Activated naive CD4-positive, alpha-beta T cell treated with anti-CD3 and anti-CD28 coated beads, Interleukin-2, amount 50 U/mL, for 16 hours (primary cell): ENCODE data around the gene TBC1D22A.

Source experiments
- DNase-seq: peaks from one replicate; pipeline ENCODE4 v3.0.0-alpha.2; 2020

Gene TBC1D22A

GRCh38 chr22:47067911-47068625 is 305.6 kb downstream of the TBC1D22A start:
- no peak for DNase-seq

DNA sequence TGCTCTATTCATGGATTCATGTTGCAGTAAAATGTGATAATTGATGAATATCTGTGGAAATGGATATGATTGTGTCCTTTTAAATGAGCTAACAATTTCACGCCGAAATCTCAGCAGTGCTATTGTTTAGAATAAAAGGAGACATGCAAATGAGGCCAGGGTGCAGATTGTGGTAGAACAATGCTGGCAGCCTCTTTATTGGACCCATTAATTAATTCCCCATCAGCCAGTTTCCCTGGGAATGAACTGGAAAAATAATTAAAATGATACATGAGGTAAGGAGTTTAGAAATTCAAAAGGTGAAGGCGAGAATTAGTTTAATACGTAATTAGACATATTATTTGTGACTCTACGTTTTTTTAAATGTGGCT is 306.2 kb downstream of the TBC1D22A start:
- DNase-seq, result no peak

- no peak for DNase-seq
Observed at GRCh38 chr22:47069270-47069669, 306.8 kb downstream of the TBC1D22A start.

- DNase-seq, result no peak
Observed at GRCh38 chr22:47071078-47071806, 308.8 kb downstream of the TBC1D22A start.

DNA sequence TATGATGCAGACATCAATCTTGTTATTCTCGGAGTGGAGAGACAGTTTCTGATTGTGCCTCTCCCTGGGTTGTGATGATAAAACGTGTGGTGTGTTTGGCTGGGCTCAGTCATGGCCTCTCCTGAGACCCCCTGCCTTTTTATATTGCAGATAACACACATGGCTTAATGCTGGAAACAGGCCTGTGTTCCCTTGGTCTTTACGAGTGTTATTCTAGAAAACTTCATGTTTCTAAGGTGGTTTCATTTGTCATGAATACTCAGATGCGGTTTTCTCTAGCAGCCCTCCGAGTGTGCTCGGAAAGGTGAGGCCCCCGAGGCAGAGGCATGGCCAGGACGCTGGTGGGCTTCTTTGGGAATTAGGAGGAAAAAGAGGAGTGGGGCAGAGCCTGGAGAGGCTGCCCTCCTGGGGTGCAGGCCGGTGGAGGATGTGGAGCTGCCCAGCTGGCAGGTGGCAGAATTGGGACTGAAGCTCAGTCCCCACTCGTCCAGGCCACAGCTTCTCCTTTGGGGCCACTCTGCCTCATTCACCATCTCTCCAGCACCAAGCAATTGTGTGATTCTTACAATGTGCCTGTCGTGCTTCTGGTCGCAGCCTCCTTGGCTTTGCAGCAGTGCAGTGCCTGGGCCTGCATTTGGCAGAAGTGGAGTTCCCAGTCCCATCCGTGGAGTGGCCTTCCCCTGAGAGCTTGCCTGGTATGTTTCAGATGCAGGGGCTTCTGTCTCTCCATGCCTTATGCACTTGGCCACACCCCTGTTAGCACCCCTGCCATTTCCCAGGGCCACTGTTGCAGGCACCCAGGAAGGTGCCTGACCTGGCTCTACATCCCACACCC is 309.6 kb downstream of the TBC1D22A start:
- no peak for DNase-seq

DNA sequence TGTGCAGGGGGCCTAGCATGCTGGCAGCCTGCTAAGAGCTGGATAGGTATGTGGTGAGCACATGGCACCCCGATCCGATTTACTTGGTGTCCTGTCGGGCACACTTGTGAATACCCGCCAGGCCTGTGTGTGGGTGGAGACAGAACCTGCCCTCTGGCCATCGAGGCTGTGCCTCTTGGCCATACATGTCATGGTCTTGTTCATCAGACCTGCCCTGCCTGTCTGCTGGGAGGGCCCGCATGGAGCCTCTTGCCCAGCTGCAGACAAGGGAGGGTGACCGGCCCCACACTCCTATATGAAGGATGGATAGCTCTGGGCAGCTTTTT is 310.2 kb downstream of the TBC1D22A start:
- DNase-seq, result no peak

DNA sequence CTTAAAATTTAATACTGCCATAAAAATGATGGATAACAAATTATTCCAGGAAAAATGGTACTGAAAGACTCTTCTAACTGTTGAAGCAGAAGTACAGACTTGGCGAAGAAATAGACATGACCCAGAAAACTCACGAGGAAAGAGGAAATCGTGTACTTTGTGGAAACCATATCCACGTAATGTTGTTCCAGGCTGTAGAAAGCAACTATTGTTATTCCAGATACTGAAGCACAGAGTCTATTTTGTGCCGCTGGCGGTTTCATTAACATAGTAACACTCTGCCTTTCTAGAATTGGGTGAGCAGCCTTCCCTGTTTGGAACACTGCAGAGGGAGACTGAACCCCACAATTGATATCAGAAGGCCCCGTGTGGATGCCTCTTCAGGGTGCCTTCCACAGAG is 310.6 kb downstream of the TBC1D22A start:
- DNase-seq, result no peak

- DNase-seq, result no peak
Observed at GRCh38 chr22:47074105-47074504, 311.7 kb downstream of the TBC1D22A start.

DNA sequence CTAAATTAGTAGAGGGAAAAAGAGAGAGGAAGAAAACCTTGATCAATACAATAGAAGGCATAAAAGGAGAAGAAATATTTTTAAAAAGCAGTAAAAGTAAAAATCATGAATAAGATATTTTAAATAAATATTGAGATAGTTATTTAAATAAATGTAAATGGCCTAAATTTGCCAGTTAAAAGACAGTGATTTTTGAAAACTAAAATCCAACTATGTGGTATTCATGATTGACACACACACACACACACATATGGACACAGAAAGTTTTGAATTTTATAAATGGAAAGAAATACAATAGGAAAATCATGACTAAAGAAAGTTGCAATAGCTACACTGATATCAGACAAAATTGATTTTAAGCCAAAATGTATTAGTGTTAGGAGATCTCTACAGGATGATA is 313.1 kb downstream of the TBC1D22A start:
- DNase-seq, result no peak

DNA sequence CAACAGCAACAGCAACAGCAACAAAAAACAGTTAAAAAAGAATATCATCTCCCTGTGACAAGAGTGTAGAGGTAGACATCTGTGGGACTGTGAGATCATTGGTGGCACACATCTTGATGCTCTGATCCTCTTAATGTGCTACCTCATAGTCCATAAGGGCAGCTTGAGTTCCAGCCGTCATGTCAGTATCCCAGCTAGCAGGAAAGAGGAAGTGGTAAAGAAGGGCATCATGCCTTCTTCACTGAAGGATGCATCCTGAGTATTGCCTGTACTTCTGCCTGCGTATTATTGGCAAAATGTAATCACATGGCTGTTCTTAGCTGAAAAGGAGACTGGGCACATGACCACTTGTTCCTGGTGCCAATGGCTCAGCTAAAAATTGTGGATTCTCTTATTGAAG is 314.3 kb downstream of the TBC1D22A start:
- no peak for DNase-seq

DNA sequence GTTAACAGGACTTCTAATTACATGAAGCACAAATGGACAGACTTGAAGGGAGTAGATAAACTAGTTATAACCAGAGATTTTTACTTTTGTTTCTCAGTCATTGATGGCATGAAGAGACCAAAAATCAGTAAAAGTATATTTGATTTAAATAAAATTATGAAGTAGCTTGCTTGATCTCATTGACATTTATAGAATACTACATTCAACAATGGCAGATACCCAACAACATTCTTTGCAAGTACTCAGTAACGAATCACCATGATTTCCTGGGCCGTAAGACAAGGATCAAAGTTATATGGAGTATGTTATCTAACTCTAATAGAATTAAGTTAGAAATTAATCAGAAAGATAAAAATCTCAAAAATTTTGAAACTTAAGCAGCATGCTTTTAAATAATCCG is 317.6 kb downstream of the TBC1D22A start:
- DNase-seq, result no peak

GRCh38 chr22:47082505-47082904 is 320.1 kb downstream of the TBC1D22A start:
- DNase-seq, result no peak

- DNase-seq, result no peak
Observed at GRCh38 chr22:47083379-47083986, 321.0 kb downstream of the TBC1D22A start.

GRCh38 chr22:47084226-47084625 is 321.8 kb downstream of the TBC1D22A start:
- no peak for DNase-seq

DNA sequence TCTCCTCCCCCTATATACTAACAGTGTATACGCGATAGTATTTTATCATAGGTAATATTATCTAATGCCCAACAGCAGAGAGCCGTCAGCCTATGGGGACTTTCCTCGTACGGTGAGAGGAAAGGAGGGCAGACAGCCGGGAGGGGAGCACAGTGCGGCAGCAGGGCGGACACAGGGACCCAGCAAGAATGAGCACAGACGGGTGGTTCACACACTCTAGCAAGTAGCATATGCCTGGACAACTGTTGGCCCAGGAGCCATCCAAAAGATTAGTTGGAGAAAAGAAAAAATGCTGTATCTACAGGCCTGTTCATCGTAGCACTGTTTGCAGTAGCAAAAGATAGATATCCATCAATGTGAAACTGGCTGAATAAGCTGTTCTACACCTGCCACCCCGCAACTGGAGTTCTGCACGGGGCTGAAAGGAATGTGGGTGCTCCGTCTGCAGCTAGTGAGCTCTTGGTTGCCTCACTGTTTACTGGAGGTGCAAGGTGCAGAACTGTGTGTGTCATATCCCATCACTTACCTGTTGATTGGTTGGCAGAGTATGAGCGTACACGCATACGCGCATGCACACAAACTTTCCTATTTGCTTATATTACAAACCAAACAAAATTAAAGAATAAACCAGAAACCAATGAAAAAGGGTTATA is 324.3 kb downstream of the TBC1D22A start:
- no peak for DNase-seq

- no peak for DNase-seq
Observed at GRCh38 chr22:47088480-47089158, 326.2 kb downstream of the TBC1D22A start.

DNA sequence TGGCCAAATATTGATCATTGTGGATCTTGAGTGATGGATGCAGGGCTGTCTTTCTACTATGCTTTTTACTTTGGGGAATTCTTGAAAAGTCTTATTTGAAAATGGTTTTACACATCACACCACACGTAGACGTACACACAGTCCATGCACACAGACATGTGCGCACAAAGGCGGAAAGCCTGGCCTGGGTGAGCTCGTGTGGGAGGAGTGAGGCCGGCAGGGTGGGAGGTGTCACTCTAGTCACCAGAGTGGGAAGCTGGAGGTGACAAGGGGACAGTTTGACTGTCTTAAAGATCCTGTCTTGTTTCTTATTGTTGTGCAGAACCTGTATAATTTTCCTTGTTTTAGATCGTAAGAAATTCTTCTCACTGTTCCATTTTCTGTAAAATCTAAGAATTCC is 326.9 kb downstream of the TBC1D22A start:
- DNase-seq, result no peak

GRCh38 chr22:47089796-47090460 is 327.5 kb downstream of the TBC1D22A start:
- DNase-seq, result no peak

DNA sequence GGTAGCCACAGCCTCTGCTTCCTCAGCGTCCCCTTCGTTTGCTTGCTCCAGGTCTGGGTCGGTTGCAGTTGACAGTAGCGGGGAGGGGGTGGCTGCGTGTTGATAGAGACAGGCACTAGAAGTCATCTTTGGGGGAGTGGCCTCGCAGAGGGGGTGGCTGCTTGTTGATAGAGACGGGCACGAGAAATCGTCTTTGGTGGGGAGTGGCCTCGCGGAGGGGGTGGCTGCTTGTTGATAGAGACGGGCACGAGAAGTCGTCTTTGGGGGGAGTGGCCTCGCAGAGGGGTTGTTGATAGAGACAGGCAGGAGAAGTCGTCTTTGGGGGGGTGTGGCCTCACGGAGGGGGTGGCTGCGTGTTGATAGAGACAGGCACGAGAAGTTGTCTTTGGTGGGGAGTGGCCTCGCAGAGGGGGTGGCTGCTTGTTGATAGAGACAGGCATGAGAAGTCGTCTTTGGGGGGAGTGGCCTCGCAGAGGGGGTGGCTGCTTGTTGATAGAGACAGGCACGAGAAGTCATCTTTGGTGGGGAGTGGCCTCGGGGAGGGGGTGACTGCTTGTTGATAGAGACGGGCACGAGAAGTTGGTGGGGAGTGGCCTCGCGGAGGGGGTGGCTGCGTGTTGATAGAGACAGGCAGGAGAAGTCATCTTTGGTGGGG is 328.3 kb downstream of the TBC1D22A start:
- peak; percentile 31 for DNase-seq

- no peak for DNase-seq
Observed at GRCh38 chr22:47091246-47091651, 328.8 kb downstream of the TBC1D22A start.
